HCT116 (cell line): ENCODE data around the gene MOSPD2. TPM values are rescaled to one million over a fixed set of nuclear protein-coding genes. Genes with fewer than 3 reads are reported as not detected.

Experiments used
- ATAC-seq: fragments of 200-7000 bp; cut with Tn5 transposase; 2 replicates; pipeline ENCODE4 v1.9.1; 2020; ENCODE audit warnings: mild to moderate bottlenecking, moderate library complexity
- BruUV-seq: library from RNA; stranded (reverse); fragments of 400-500 nt; replicated peaks from 2 replicates; lab custom pipeline; 2021; lab: Mats Ljungman, UMichigan
- CTCF ChIA-PET: fragments of 300-600 bp; sonication (Branson Sonifier 250); formaldehyde crosslinking; loops from one replicate; lab custom pipeline; 2021; ENCODE audit warnings: antibody characterized with exemption; lab: Charles Lee
- POLR2A ChIA-PET: fragments of 300-600, 350-600 bp; sonication (Branson Sonifier 250); formaldehyde crosslinking; loops from one replicate; lab custom pipeline; 2021; ENCODE audit warnings: antibody characterized with exemption; lab: Charles Lee
- RAD21 ChIA-PET, 2 experiments: fragments of 300-600 bp; sonication (Branson Sonifier 250); formaldehyde crosslinking; loops; one replicate each; lab custom pipeline; 2023; ENCODE audit warnings: low total read pairs in 2 of 2; ENCODE audit not compliant: uncharacterized antibody in 2 of 2, unreplicated experiment in 2 of 2, low non-redundant PET in 1 of 2; lab: Charles Lee
- DNase-seq: peaks from one replicate; pipeline ENCODE4 v3.0.0-alpha.2; 2010; ENCODE audit warnings: low read depth, low spot score
- H2AFZ ChIP-seq: fragments of 200-600 bp; shearing (Covaris generic), sonication (generic); 2 replicates; pipeline ENCODE4 v1.6.1; 2017; ENCODE audit warnings: low read depth, mixed run types, mixed read lengths, antibody characterized with exemption, low read length; ENCODE audit not compliant: poor library complexity, severe bottlenecking
- H3K27ac ChIP-seq: 2 replicates; pipeline ENCODE4 v1.5.1; 2012; ENCODE audit warnings: low read depth, low read length
- H3K27me3 ChIP-seq: fragments of 200-600 bp; sonication (generic); 2 replicates; pipeline ENCODE4 v1.6.1; 2016; ENCODE audit warnings: mixed run types, low read length, mixed read lengths; ENCODE audit not compliant: insufficient read depth
- H3K36me3 ChIP-seq, 2 experiments: fragments of 200-500 bp in 1 of 2; fragments of 200-600 bp in 1 of 2; sonication (Bioruptor generic) in 1 of 2; sonication (generic) in 1 of 2; 2 replicates each; pipeline versions ENCODE4 v1.5.1 to v1.6.1; 2014 to 2016; ENCODE audit warnings: low read length in 2 of 2, inconsistent platforms in 1 of 2, mixed read lengths in 1 of 2, mixed run types in 1 of 2; ENCODE audit not compliant: insufficient read depth in 2 of 2, control insufficient read depth in 1 of 2
- H3K4me1 ChIP-seq, 2 experiments: fragments of 200-600 bp in 1 of 2; sonication (generic) in 1 of 2; 2 replicates each; pipeline versions ENCODE4 v1.5.1 to v1.6.1; 2012 to 2017; ENCODE audit warnings: low read length in 2 of 2, inconsistent platforms in 1 of 2, mild to moderate bottlenecking in 1 of 2, mixed read lengths in 1 of 2, mixed run types in 1 of 2, moderate library complexity in 1 of 2; ENCODE audit not compliant: insufficient read depth in 2 of 2, control insufficient read depth in 1 of 2
- H3K4me2 ChIP-seq: fragments of 200-600 bp; sonication (generic); 2 replicates; pipeline ENCODE4 v1.6.1; 2017; ENCODE audit warnings: mixed run types, low read length, mixed read lengths
- H3K4me3 ChIP-seq, 2 experiments: fragments of 200-600 bp in 1 of 2; sonication (generic) in 1 of 2; replicated peaks in 1 of 2; 2 replicates each; pipeline ENCODE4 v1.5.1; 2011 to 2016; ENCODE audit warnings: low read length in 2 of 2, control low read depth in 1 of 2, low read depth in 1 of 2, mild to moderate bottlenecking in 1 of 2, mixed read lengths in 1 of 2, mixed run types in 1 of 2
- H3K79me2 ChIP-seq: fragments of 200-600 bp; sonication (generic); 2 replicates; pipeline ENCODE4 v1.6.1; 2017; ENCODE audit warnings: mild to moderate bottlenecking, mixed run types, low read length, moderate library complexity, mixed read lengths; ENCODE audit not compliant: insufficient read depth
- H3K9ac ChIP-seq: fragments of 200-600 bp; sonication (generic); 2 replicates; pipeline ENCODE4 v1.6.1; 2016; ENCODE audit warnings: low read length, mixed read lengths
- H3K9me2 ChIP-seq: fragments of 200-600 bp; sonication (generic), shearing (Covaris generic); 2 replicates; pipeline ENCODE4 v1.6.1; 2017; ENCODE audit warnings: mixed run types, mild to moderate bottlenecking, moderate library complexity; ENCODE audit not compliant: insufficient read depth
- H3K9me3 ChIP-seq, 2 experiments: fragments of 200-500 bp in 1 of 2; fragments of 200-600 bp in 1 of 2; sonication (Bioruptor generic) in 1 of 2; sonication (generic) in 1 of 2; 2 replicates each; pipeline ENCODE4 v1.6.1; 2014 to 2017; ENCODE audit warnings: low read length in 2 of 2, mixed read lengths in 2 of 2, inconsistent platforms in 1 of 2, low read depth in 1 of 2, mild to moderate bottlenecking in 1 of 2, mixed run types in 1 of 2, moderate library complexity in 1 of 2; ENCODE audit not compliant: control insufficient read depth in 1 of 2, insufficient read depth in 1 of 2
- H4K20me1 ChIP-seq: fragments of 200-600 bp; sonication (generic), shearing (Covaris generic); 2 replicates; pipeline ENCODE4 v1.6.1; 2017; ENCODE audit warnings: mixed run types, mild to moderate bottlenecking, moderate library complexity; ENCODE audit not compliant: insufficient read depth
- CTCF ChIP-seq, 3 experiments: fragments of 200-600 bp in 1 of 3; sonication (generic) in 1 of 3; IDR thresholded peaks in 2 of 3; conservative IDR thresholded peaks in 1 of 3; 2 replicates each; pipeline ENCODE4 v1.5.1; 2012 to 2017; ENCODE audit warnings: low read depth in 2 of 3, low read length in 2 of 3, antibody characterized with exemption in 1 of 3, borderline replicate concordance in 1 of 3, control low read depth in 1 of 3, mild to moderate bottlenecking in 1 of 3, mixed read lengths in 1 of 3, mixed run types in 1 of 3, moderate library complexity in 1 of 3; ENCODE audit not compliant: insufficient read depth in 1 of 3
- EGR1 ChIP-seq: IDR thresholded peaks from 2 replicates; pipeline ENCODE4 v1.6.1; 2012; ENCODE audit warnings: low read depth
- ELF1 ChIP-seq: IDR thresholded peaks from 2 replicates; pipeline ENCODE4 v1.6.1; 2012; ENCODE audit warnings: low read depth, borderline replicate concordance
- FOSL1 ChIP-seq: IDR thresholded peaks from 2 replicates; pipeline ENCODE4 v1.6.1; 2012; ENCODE audit warnings: low read depth
- POLR2AphosphoS5 ChIP-seq: IDR thresholded peaks from 2 replicates; pipeline ENCODE4 v1.6.1; 2011; ENCODE audit warnings: mild to moderate bottlenecking, low read depth, low read length, moderate library complexity
- REST ChIP-seq: IDR thresholded peaks from 2 replicates; pipeline ENCODE4 v1.6.1; 2012; ENCODE audit warnings: low read depth
- SRF ChIP-seq: IDR thresholded peaks from 2 replicates; pipeline ENCODE4 v1.6.1; 2012; ENCODE audit warnings: low read depth
- TCF7L2 ChIP-seq: IDR thresholded peaks from 2 replicates; pipeline ENCODE4 v1.7.0; 2011; ENCODE audit warnings: borderline replicate concordance, inconsistent platforms; ENCODE audit not compliant: insufficient read depth, insufficient read length; ENCODE audit errors: extremely low read depth
- intact Hi-C: fragments of 100-400 bp; cut with micrococcal nuclease; formaldehyde crosslinking; loops from 2 replicates; pipeline ENCODE4 v1.10.0; 2022
- total RNA-seq: library from RNA; stranded (reverse); gene quantifications from one replicate; pipeline ENCODE4 v1.2.1, GENCODE V29; 2021; ENCODE audit not compliant: unreplicated experiment

Gene MOSPD2
- total RNA-seq, 1 experiment from 2014 or later: 8.9 TPM

GRCh38 chrX:14875624-14876023 is 2.4 kb downstream of the MOSPD2 start:
- Histone ChIP-seq H2AFZ (no peak overlapping the region), H3K9me3 (no peaks in the 10 kb centered on the region), H3K4me3 (no peak overlapping the region), H3K9me2 (no peaks in the 10 kb centered on the region), H3K4me2 (no peak overlapping the region), H3K27me3 (no peaks in the 10 kb centered on the region), H3K27ac (no peak overlapping the region), H3K4me1 (peaks cover 0 to 3% of the 10 kb centered on the region in 2 experiments; a peak in 2 of 4 replicates), H4K20me1 (no peaks in the 10 kb centered on the region)
- ChIA-PET RAD21 (no interaction called here), POLR2A (no interaction called here), CTCF (no interaction called here)
- BruUV-seq: no TSS peak
- DNase-seq: no peak
- no peak for ATAC-seq
- intact Hi-C loops: no loop called here
- TF ChIP-seq FOSL1 (no peak), EGR1 (no peak), TCF7L2 (no peak), REST (no peak), SRF (no peak), POLR2AphosphoS5 (no peak), CTCF (IDR thresholded peaks at IDR 0.05 in 2 of 3, conservative IDR thresholded peaks at IDR 0.05 in 1 of 3; ENCODE audit: borderline replicate concordance in 1 of 3, insufficient read depth in 1 of 3, low read depth in 2 of 3, low read length in 2 of 3) (no peak), ELF1 (no peak)
- TF ChIP-seq, all 23 proteins: peak for 0
- Histone ChIP-seq H3K36me3 (no peaks in the 10 kb centered on the region), H3K9ac (no peak overlapping the region), H3K79me2 (peaks cover 18% of the 10 kb centered on the region)
